NT2/D1 (cell line): ENCODE results near the gene KY.

Experiments used
- SUZ12 ChIP-seq: IDR thresholded peaks from 2 replicates; pipeline ENCODE4 v1.6.1; 2011; ENCODE audit not compliant: insufficient read length, insufficient read depth; ENCODE audit errors: extremely low read depth
- YY1 ChIP-seq: IDR thresholded peaks from 2 replicates; pipeline ENCODE4 v1.6.1; 2011; ENCODE audit not compliant: insufficient read length, insufficient read depth
- ZNF274 ChIP-seq: IDR thresholded peaks from 2 replicates; pipeline ENCODE4 v1.6.1; 2011; ENCODE audit warnings: mild to moderate bottlenecking, low read depth, low read length

DNA sequence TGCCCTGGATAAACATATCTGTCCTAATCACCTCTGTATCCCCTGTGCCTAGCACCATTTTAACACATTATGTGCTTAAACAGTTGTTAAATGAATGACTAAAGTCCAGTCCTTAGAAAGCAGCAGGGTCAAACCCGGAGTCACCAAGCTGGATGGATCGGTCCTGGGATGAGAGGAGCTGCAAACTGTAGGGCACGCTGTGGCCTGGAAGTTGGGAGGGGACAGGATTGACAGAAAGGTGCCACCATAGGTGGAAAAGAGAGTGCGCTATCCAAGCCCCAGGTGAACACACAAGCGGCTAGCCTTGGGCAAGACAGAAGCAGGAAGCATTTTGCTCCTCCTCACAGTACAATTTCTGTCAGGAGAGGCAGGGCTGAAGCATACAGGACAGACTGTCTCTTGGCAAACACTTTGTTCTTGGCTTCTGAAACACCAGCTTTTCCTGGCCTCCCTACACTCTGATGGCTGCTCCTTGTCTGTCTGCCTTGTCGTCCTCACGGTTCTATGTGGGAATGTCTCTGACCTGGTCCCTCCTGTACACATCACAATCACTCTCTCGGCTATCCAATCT lies 48.4 kb upstream of the KY start:
- TF ChIP-seq YY1 = no peak
- no peak for TF ChIP-seq SUZ12
- no peak for TF ChIP-seq ZNF274
